Sigmoid colon (tissue), 7 donors: ENCODE measurements around the gene PNMA6E. TPM values are rescaled to one million over a fixed set of nuclear protein-coding genes. Genes with fewer than 3 reads are reported as not detected.

Experiments
- DNase-seq: peaks from one replicate; pipeline ENCODE4 v3.0.0-alpha.2; 2019
- H3K27ac ChIP-seq, 4 donors: fragments of 200-600 bp; sonication (generic); one replicate each; pipeline ENCODE4 v1.5.1; 2016 to 2019; ENCODE audit warnings: mild to moderate bottlenecking in 1 of 4
- H3K27me3 ChIP-seq, 3 donors: fragments of 200-600 bp; sonication (generic); one replicate each; pipeline ENCODE4 v1.5.1; 2019; ENCODE audit warnings: mild to moderate bottlenecking in 1 of 3
- H3K36me3 ChIP-seq, 4 donors: fragments of 200-600 bp; sonication (generic); one replicate each; pipeline ENCODE4 v1.5.1; 2016 to 2019
- H3K4me1 ChIP-seq, 4 donors: fragments of 200-600 bp; sonication (generic); one replicate each; pipeline ENCODE4 v1.5.1; 2017 to 2019
- H3K4me3 ChIP-seq, 4 donors: fragments of 200-600 bp; sonication (generic); one replicate each; pipeline ENCODE4 v1.5.1; 2017 to 2019; ENCODE audit warnings: mild to moderate bottlenecking in 2 of 4, moderate library complexity in 1 of 4
- H3K9me3 ChIP-seq, 4 donors: fragments of 200-600 bp in 3 of 4; sonication (generic) in 3 of 4; one replicate each; pipeline versions ENCODE4 v1.5.1 to v1.6.1; 2013 to 2019
- EP300 ChIP-seq, 4 donors: sonication (generic); formaldehyde crosslinking; IDR thresholded peaks; one replicate each; pipeline ENCODE4 v1.6.1; 2017; ENCODE audit warnings: antibody characterized with exemption in 4 of 4
- POLR2A ChIP-seq, 2 donors: fragments of 450-650 bp; IDR thresholded peaks; one replicate each; pipeline ENCODE4 v1.6.1; 2016; ENCODE audit warnings: antibody characterized with exemption in 2 of 2, mild to moderate bottlenecking in 2 of 2, moderate library complexity in 2 of 2
- POLR2AphosphoS5 ChIP-seq, 4 donors: sonication (generic); formaldehyde crosslinking; IDR thresholded peaks; one replicate each; pipeline ENCODE4 v1.6.1; 2017; ENCODE audit warnings: antibody characterized with exemption in 4 of 4
- WGBS, 2 donors: extraction: QIAGEN DNeasy Blood & Tissue Kit; methylation state at CpG; one replicate each; pipeline ENCODE4 v1.1.7; 2013; 5-methylcytosine and 5-hydroxymethylcytosine counted together
- intact Hi-C: fragments of 100-400 bp; cut with DNase I; formaldehyde crosslinking; loops from one replicate; pipeline ENCODE4 v1.15.1; 2023
- polyA plus RNA-seq, 3 donors: library from polyadenylated mRNA; stranded (reverse); fragments of 200-250 nt; gene quantifications; one replicate each; pipeline ENCODE4 v1.2.3, GENCODE V29; 2013
- total RNA-seq, 4 donors: library from RNA; depleted of rRNA; stranded (reverse); fragments of >200 nt; gene quantifications; one replicate each; pipeline ENCODE4 v1.1.0, GENCODE V29; 2016
- TF ChIP-seq, protein P1 (sequence below), 4 experiments: fragments of 450-650 bp in 3 of 4; fragments of 200-600 bp in 1 of 4; IDR thresholded peaks; one replicate each; pipeline ENCODE4 v1.5.1; 2016 to 2019; ENCODE audit warnings: antibody characterized with exemption in 4 of 4, mild to moderate bottlenecking in 3 of 4, moderate library complexity in 2 of 4
- donor health status: healthy with polysubstance abuse.
- donor health status: Bipolar disorder and iron deficiency.
- donor health status: healthy.

PNMA6E gene
- total and polyA plus RNA-seq, 7 donors, result not detected

DNA sequence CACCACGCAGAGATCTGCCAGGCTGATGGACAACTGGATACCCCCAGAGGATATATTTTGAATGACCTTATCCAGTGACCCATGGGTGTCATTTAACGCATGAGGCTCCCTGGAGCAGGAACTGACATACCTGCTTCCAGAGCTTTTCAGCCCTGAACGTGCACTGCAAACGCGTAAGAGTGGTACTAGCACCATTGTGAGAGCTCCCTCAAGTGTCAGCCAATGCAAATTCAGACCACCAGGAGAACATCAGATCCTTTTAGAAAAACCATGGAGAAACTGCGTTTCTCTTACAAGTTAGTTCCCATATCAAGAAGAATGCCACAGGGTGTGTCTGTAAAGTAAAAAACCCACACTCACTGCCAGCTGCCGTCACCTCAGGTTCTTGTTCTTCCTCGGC, 37.4 kb upstream of the PNMA6E start:
- no peaks in the 10 kb centered on the region for H3K4me1 ChIP-seq
- no peaks in the 10 kb centered on the region for H3K36me3 ChIP-seq
- H3K27ac ChIP-seq, result no peak overlapping the region
- no peak overlapping the region for H3K4me3 ChIP-seq
- peaks cover 0 to 4% (median 0%) of the 10 kb centered on the region in 4 donors for H3K9me3 ChIP-seq
- DNase-seq, result no peak
- 21 to 33% methylated on average over 8 of the region's 8 CpGs for WGBS, 2 donors
- intact Hi-C loops, result no loop called here
- no peaks in the 10 kb centered on the region for H3K27me3 ChIP-seq
- no peak for TF ChIP-seq POLR2AphosphoS5 (IDR thresholded peaks at IDR 0.05)
- TF ChIP-seq, protein P1, sequence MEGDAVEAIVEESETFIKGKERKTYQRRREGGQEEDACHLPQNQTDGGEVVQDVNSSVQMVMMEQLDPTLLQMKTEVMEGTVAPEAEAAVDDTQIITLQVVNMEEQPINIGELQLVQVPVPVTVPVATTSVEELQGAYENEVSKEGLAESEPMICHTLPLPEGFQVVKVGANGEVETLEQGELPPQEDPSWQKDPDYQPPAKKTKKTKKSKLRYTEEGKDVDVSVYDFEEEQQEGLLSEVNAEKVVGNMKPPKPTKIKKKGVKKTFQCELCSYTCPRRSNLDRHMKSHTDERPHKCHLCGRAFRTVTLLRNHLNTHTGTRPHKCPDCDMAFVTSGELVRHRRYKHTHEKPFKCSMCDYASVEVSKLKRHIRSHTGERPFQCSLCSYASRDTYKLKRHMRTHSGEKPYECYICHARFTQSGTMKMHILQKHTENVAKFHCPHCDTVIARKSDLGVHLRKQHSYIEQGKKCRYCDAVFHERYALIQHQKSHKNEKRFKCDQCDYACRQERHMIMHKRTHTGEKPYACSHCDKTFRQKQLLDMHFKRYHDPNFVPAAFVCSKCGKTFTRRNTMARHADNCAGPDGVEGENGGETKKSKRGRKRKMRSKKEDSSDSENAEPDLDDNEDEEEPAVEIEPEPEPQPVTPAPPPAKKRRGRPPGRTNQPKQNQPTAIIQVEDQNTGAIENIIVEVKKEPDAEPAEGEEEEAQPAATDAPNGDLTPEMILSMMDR (IDR thresholded peaks at IDR 0.05), result no peak
- TF ChIP-seq POLR2A (IDR thresholded peaks at IDR 0.05), result no peak

DNA sequence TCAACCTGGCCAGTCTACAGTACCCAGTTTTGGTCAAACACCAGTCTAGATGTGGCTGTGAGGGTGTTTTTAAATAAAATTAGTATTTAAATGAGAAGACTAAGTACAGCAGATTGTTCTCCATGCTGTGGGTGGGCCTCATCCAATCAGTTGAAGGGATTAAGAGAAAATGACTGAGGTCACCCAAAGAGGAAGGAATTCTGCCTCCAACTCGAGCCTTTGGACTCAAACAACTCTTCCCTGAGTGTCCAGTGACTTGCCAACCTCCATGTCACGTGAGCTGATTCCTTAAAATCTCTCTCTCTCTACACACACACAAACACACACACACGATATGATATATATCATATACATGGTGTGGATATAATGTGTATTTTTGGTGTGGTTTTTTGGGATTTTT, 34.7 kb upstream of the PNMA6E start:
- DNase-seq, result no peak
- 53 to 71% methylated on average over 3 of the region's 3 CpGs for WGBS, 2 donors
- intact Hi-C loops, result no loop called here

DNA sequence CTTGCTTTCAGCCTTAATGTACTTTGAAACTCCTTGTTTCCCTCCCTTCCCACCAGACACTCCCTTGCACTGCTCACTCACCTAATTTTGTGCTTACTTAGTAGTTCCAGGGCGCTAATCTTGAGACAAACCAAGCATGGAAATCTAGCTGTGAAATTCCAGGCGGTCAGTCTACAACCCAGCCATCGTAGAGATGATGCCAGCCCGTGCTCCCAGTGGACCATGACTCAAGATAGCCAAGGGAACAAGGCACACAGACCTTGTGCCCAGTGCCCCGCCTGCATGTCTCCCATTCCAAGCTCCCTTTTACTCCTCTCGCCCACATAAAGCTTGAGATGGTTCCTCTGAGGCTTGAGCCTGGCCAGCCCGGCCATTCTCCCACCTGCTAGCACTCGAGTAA, 33.7 kb upstream of the PNMA6E start:
- 83 to 89% methylated on average over 8 of the region's 8 CpGs for WGBS, 2 donors
- no peak overlapping the region for H3K27ac ChIP-seq

More for the DNA sequence above, 34.7 kb upstream of the PNMA6E start:
- Histone ChIP-seq H3K4me3 (no peak overlapping the region), H3K27me3 (no peaks in the 10 kb centered on the region), H3K36me3 (no peaks in the 10 kb centered on the region), H3K4me1 (no peaks in the 10 kb centered on the region), H3K9me3 (peaks cover 0 to 4% (median 0%) of the 10 kb centered on the region in 4 donors), H3K27ac (no peak overlapping the region)
- no peak for TF ChIP-seq POLR2AphosphoS5 (IDR thresholded peaks at IDR 0.05)
- TF ChIP-seq EP300 (IDR thresholded peaks at IDR 0.05), result no peak
- TF ChIP-seq, protein P1 (IDR thresholded peaks at IDR 0.05), result no peak
- no peak for TF ChIP-seq POLR2A (IDR thresholded peaks at IDR 0.05)

DNA sequence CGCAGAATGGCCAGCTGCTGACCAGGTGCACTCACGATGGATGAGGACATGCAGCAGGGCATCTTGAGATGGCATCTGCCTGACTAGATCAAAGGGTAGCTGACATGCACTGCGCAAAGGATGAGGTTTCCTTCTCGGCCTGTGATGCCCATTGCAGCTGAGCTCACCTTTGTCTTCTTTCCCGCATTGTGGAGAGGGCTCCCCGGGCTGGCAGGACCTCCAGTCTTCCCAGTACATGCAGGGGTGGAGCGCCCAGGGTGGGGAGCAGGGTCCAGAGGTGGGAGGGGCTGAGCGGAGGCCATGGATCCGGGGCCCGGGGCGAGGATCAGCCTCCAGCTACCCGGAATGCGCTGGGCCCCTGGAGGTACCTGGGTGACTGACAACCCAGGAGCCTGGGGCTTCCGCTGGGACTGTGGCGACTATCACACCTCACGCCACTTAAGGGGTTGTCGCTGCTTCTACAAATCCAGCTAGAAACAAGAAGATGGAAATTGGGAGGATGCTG, 32.7 kb upstream of the PNMA6E start:
- Histone ChIP-seq H3K4me3 (no peak overlapping the region), H3K4me1 (no peaks in the 10 kb centered on the region), H3K27ac (no peak overlapping the region), H3K9me3 (no peaks in the 10 kb centered on the region), H3K36me3 (no peaks in the 10 kb centered on the region), H3K27me3 (no peaks in the 10 kb centered on the region)
- intact Hi-C loops, result no loop called here
- TF ChIP-seq EP300 (IDR thresholded peaks at IDR 0.05) (no peak), POLR2AphosphoS5 (IDR thresholded peaks at IDR 0.05) (no peak), POLR2A (IDR thresholded peaks at IDR 0.05) (no peak)
- TF ChIP-seq, protein P1 (IDR thresholded peaks at IDR 0.05), result no peak
- 82 to 90% methylated on average over 17 of the region's 17 CpGs for WGBS, 2 donors
- DNase-seq, result no peak

More for the DNA sequence above, 33.7 kb upstream of the PNMA6E start:
- no peaks in the 10 kb centered on the region for H3K36me3 ChIP-seq
- peaks cover 0 to 3% (median 0%) of the 10 kb centered on the region in 4 donors for H3K9me3 ChIP-seq
- H3K4me3 ChIP-seq, result no peak overlapping the region
- H3K4me1 ChIP-seq, result no peaks in the 10 kb centered on the region
- TF ChIP-seq POLR2A (IDR thresholded peaks at IDR 0.05) (no peak), POLR2AphosphoS5 (IDR thresholded peaks at IDR 0.05) (no peak), EP300 (IDR thresholded peaks at IDR 0.05) (no peak)
- TF ChIP-seq, protein P1 (IDR thresholded peaks at IDR 0.05), result no peak
- intact Hi-C loops, result no loop called here
- DNase-seq, result no peak
- H3K27me3 ChIP-seq, result no peaks in the 10 kb centered on the region

DNA sequence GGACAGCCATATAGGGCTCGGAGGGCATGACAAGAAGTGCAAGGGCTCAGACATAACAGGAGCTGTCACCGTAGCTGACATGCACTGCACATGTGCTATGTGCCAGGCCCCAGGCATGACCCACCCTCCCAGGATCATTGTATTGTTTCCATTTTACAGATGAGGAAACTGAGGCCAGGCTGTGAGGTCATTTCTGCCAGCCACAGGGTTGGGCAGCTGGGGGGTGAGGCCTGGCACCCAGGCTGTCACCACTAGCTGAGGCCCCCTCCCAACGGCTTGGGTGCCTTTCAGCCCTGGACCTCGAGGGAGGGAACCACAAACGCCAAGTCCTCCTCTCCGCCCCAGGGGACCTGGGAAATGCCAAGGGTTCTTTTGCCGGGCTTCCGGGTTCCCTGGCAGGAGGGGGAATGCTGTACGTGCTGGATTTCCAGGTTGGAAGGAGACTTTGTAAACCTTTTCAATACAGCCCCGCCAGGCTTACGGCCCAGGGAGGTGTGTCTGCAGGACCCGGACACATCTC, 32.1 kb upstream of the PNMA6E start:
- intact Hi-C loops, result no loop called here
- DNase-seq, result no peak
- TF ChIP-seq EP300 (IDR thresholded peaks at IDR 0.05) (no peak), POLR2AphosphoS5 (IDR thresholded peaks at IDR 0.05) (no peak)
- Histone ChIP-seq H3K9me3 (no peaks in the 10 kb centered on the region), H3K4me3 (no peak overlapping the region), H3K36me3 (no peaks in the 10 kb centered on the region), H3K4me1 (no peaks in the 10 kb centered on the region), H3K27me3 (no peaks in the 10 kb centered on the region), H3K27ac (no peak overlapping the region)
- 59 to 75% methylated on average over 12 of the region's 12 CpGs for WGBS, 2 donors
